ENCODE measurements around the gene CCDC97.

- TF ChIP-seq POLR2A (IDR thresholded peaks at IDR 0.05) (no peak), CTCF (IDR thresholded peaks at IDR 0.05) (no peak)
These were observed 9.7 kb downstream of the CCDC97 start for GRCh38 chr19:41319500-41320184.

Data from heart left ventricle (tissue), 13 donors.